ENCODE results near the gene TBX5. TPM values are rescaled to one million over a fixed set of nuclear protein-coding genes. Genes with fewer than 3 reads are reported as not detected.

The TBX5 gene
- total and polyA plus RNA-seq, 2 donors (not counting 1 experiment from before 2014, with no cell fraction given): not detected

- H3K9me3 ChIP-seq (ENCODE audit: control extremely low read depth in 1 of 3, control insufficient read depth in 2 of 3, insufficient read depth in 1 of 3, low read length in 2 of 3): peaks cover 0 to 13% (median 0%) of the 10 kb centered on the region in 3 donors
- ChIA-PET POLR2A (no interaction called here), CTCF (no interaction called here)
- H3K4me3 ChIP-seq (ENCODE audit: control extremely low read depth in 1 of 5, extremely low read depth in 1 of 5, insufficient read depth in 1 of 5, low read depth in 2 of 5, low read length in 4 of 5): no peak overlapping the region
- DNase-seq (no peak), ATAC-seq (ENCODE audit: low read depth) (no peak)
- H2AFZ ChIP-seq (ENCODE audit: insufficient read depth, low read depth, low read length, poor library complexity, severe bottlenecking): no peak overlapping the region
- no peak overlapping the region for H3K4me2 ChIP-seq (replicated peaks; ENCODE audit: low read depth, low read length, poor library complexity, severe bottlenecking)
- no peaks in the 10 kb centered on the region for H3K79me2 ChIP-seq (ENCODE audit: control insufficient read depth, insufficient read depth, low read length)
- H4K20me1 ChIP-seq (ENCODE audit: control insufficient read depth, insufficient read depth, low read length, poor library complexity, severe bottlenecking): no peaks in the 10 kb centered on the region
- no peak overlapping the region for H3K4me3 Mint-ChIP-seq
- H3K9ac ChIP-seq (ENCODE audit: low read length): no peak overlapping the region
- H3K36me3 ChIP-seq (replicated peaks in 1 of 2; ENCODE audit: control extremely low read depth in 1 of 2, control insufficient read depth in 1 of 2, extremely low read depth in 1 of 2, insufficient read depth in 2 of 2, low read length in 1 of 2): no peaks in the 10 kb centered on the region
- peaks cover 81% of the 10 kb centered on the region for H3K27me3 Mint-ChIP-seq
- no peak for TF ChIP-seq CTCF (IDR thresholded peaks at IDR 0.05)
- no peak for TF ChIP-seq EZH2 (IDR thresholded peaks at IDR 0.05; ENCODE audit: borderline replicate concordance, insufficient read depth, low read depth, low read length, poor library complexity, severe bottlenecking)
- 20% methylated on average over 1 of the region's 6 CpGs for WGBS (ENCODE audit: insufficient coverage)
- H3K27ac ChIP-seq (ENCODE audit: low read length in 2 of 2): no peak overlapping the region
- intact Hi-C loops (cut with micrococcal nuclease): no loop called here
- no peaks in the 10 kb centered on the region for H3K4me1 ChIP-seq (ENCODE audit: control insufficient read depth in 2 of 2, insufficient read depth in 2 of 2, low read length in 2 of 2)
- no peaks in the 10 kb centered on the region for H3K9me3 Mint-ChIP-seq (ENCODE audit: insufficient read depth)
- H3K4me1 Mint-ChIP-seq: no peaks in the 10 kb centered on the region
- H3K27me3 ChIP-seq (replicated peaks in 1 of 4; ENCODE audit: control extremely low read depth in 1 of 4, control insufficient read depth in 3 of 4, insufficient read depth in 4 of 4, low read length in 3 of 4): peaks cover 0 to 68% (median 40%) of the 10 kb centered on the region in 4 experiments
- H3K27ac Mint-ChIP-seq: no peak overlapping the region
These were observed 35.6 kb upstream of the TBX5 start for GRCh38 chr12:114441545-114441944.

DNA sequence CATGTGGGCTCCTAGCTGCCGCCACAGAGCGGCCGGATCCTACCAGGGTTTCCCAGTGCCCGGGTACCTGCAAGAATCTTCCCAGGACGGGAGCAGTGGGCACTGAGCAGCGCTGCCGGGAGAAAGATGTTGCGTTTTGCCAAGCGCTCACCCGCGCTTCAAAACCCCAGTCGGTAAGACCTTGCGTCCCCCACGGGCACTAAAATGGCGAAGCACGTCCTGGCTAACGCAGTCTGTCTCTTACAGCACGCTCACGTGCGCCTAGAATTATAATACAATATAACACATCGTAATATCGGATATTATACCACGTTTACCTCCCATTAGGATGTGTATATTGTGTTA is 35.1 kb upstream of the TBX5 start:
- no peak overlapping the region for H3K27ac Mint-ChIP-seq
- DNase-seq (no peak), ATAC-seq (ENCODE audit: low read depth) (no peak)
- no peaks in the 10 kb centered on the region for H3K79me2 ChIP-seq (ENCODE audit: control insufficient read depth, insufficient read depth, low read length)
- POLR2A ChIA-PET: no interaction called here
- no peak overlapping the region for H3K4me3 ChIP-seq (ENCODE audit: control extremely low read depth in 1 of 5, extremely low read depth in 1 of 5, insufficient read depth in 1 of 5, low read depth in 2 of 5, low read length in 4 of 5)
- no peaks in the 10 kb centered on the region for H3K4me1 ChIP-seq (ENCODE audit: control insufficient read depth in 2 of 2, insufficient read depth in 2 of 2, low read length in 2 of 2)
- peaks cover 0 to 13% (median 0%) of the 10 kb centered on the region in 3 donors for H3K9me3 ChIP-seq (ENCODE audit: control extremely low read depth in 1 of 3, control insufficient read depth in 2 of 3, insufficient read depth in 1 of 3, low read length in 2 of 3)
- no peak overlapping the region for H3K4me2 ChIP-seq (replicated peaks; ENCODE audit: low read depth, low read length, poor library complexity, severe bottlenecking)
- peaks cover 0 to 65% (median 35%) of the 10 kb centered on the region in 4 experiments for H3K27me3 ChIP-seq (replicated peaks in 1 of 4; ENCODE audit: control extremely low read depth in 1 of 4, control insufficient read depth in 3 of 4, insufficient read depth in 4 of 4, low read length in 3 of 4)
- H3K9ac ChIP-seq (ENCODE audit: low read length): no peak overlapping the region
- no peak overlapping the region for H2AFZ ChIP-seq (ENCODE audit: insufficient read depth, low read depth, low read length, poor library complexity, severe bottlenecking)
- no peaks in the 10 kb centered on the region for H4K20me1 ChIP-seq (ENCODE audit: control insufficient read depth, insufficient read depth, low read length, poor library complexity, severe bottlenecking)
- no peaks in the 10 kb centered on the region for H3K9me3 Mint-ChIP-seq (ENCODE audit: insufficient read depth)
- H3K27me3 Mint-ChIP-seq: peaks cover 79% of the 10 kb centered on the region
- no peak overlapping the region for H3K27ac ChIP-seq (ENCODE audit: low read length in 2 of 2)
- CTCF ChIA-PET: no interaction called here
- no peak for TF ChIP-seq EZH2 (IDR thresholded peaks at IDR 0.05; ENCODE audit: borderline replicate concordance, insufficient read depth, low read depth, low read length, poor library complexity, severe bottlenecking)
- TF ChIP-seq CTCF (IDR thresholded peaks at IDR 0.05): no peak
- no peaks in the 10 kb centered on the region for H3K4me1 Mint-ChIP-seq
- no peak overlapping the region for H3K4me3 Mint-ChIP-seq
- intact Hi-C loops (cut with micrococcal nuclease): no loop called here
- no peaks in the 10 kb centered on the region for H3K36me3 ChIP-seq (replicated peaks in 1 of 2; ENCODE audit: control extremely low read depth in 1 of 2, control insufficient read depth in 1 of 2, extremely low read depth in 1 of 2, insufficient read depth in 2 of 2, low read length in 1 of 2)
- 15% methylated on average over 16 of the region's 23 CpGs for WGBS (ENCODE audit: insufficient coverage)

Data from B cell (primary cell).